Peyer's patch (tissue), 4 donors: ENCODE results near the gene RNF6.

Experiments
- CTCF ChIP-seq, 6 experiments: fragments of 450-650 bp in 4 of 6; fragments of 200-600 bp in 2 of 6; sonication (generic) in 1 of 6; IDR thresholded peaks; one replicate each; pipeline ENCODE4 v1.5.1; 2017 to 2019; ENCODE audit warnings: antibody characterized with exemption in 6 of 6, mild to moderate bottlenecking in 3 of 6, moderate library complexity in 1 of 6
- POLR2A ChIP-seq, 2 donors: fragments of 450-650 bp; IDR thresholded peaks; one replicate each; pipeline ENCODE4 v1.5.1; 2017; ENCODE audit warnings: antibody characterized with exemption in 2 of 2, mild to moderate bottlenecking in 2 of 2, moderate library complexity in 2 of 2

DNA sequence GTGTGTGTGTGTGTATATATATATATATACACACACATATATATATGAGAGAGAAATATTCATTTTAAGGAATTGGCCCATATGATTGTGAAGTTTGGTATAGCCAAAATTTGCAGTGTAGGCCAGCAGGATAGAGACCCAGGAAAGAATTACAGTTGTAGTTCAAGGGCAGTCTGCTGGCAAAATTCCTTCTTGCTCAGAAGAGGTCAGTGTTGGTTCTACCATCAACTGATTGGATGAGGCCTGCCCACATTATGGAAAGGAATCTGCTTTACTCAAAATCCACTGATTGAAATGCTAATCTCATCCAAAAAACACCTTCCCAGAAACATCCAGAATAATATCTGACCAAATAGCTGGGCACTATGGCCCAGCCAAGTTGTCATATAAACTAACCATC lies 24.0 kb downstream of the RNF6 start:
- TF ChIP-seq POLR2A (IDR thresholded peaks at IDR 0.05) (no peak), CTCF (IDR thresholded peaks at IDR 0.05) (no peak)
